ENCODE results near the gene PIGN. TPM values are rescaled to one million over a fixed set of nuclear protein-coding genes. Genes with fewer than 3 reads are reported as not detected.

PIGN gene
- total RNA-seq, 1 experiment from 2014 or later: 30.9 TPM

- Histone ChIP-seq H4K20me1 (ENCODE audit: control insufficient read depth, insufficient read depth, insufficient read length) (no peaks in the 10 kb centered on the region), H4K8ac (replicated peaks; ENCODE audit: insufficient read length, low read depth, low read length) (no peak overlapping the region), H3K79me1 (ENCODE audit: insufficient read depth, low read depth, low read length, poor library complexity, severe bottlenecking) (no peaks in the 10 kb centered on the region), H3K9me3 (ENCODE audit: control insufficient read depth, low read depth, low read length) (no peaks in the 10 kb centered on the region), H3K4ac (ENCODE audit: low read depth, low read length) (no peak overlapping the region), H2BK15ac (ENCODE audit: low read depth, low read length) (no peak overlapping the region), H3K56ac (ENCODE audit: insufficient read length, low read depth, low read length) (no peak overlapping the region), H3K23me2 (ENCODE audit: insufficient read length, low read depth, low read length, poor library complexity, severe bottlenecking) (no peaks in the 10 kb centered on the region), H2BK12ac (ENCODE audit: insufficient read length, low read depth, low read length) (no peak overlapping the region), H3T11ph (ENCODE audit: low read length) (no peak overlapping the region), H3K23ac (ENCODE audit: insufficient read length, low read depth, low read length) (no peak overlapping the region), H4K91ac (ENCODE audit: insufficient read length, low read depth, low read length) (no peak overlapping the region), H4K5ac (ENCODE audit: insufficient read length, low read depth, low read length) (no peak overlapping the region), H3K14ac (ENCODE audit: insufficient read depth, low read length) (no peak overlapping the region), H2AFZ (ENCODE audit: low read length) (no peak overlapping the region), H3K9ac (ENCODE audit: extremely low read depth, insufficient read length, low read length) (no peak overlapping the region), H3K4me2 (ENCODE audit: insufficient read depth, insufficient read length, low read length) (no peak overlapping the region), H3K27me3 (ENCODE audit: insufficient read depth, low read length) (no peaks in the 10 kb centered on the region), H2BK5ac (ENCODE audit: insufficient read length, low read length) (no peak overlapping the region), H2BK120ac (ENCODE audit: low read depth, low read length, poor library complexity, severe bottlenecking) (no peak overlapping the region), H3K18ac (ENCODE audit: insufficient read length, low read depth, low read length) (no peak overlapping the region), H3K79me2 (ENCODE audit: insufficient read depth, low read length) (no peaks in the 10 kb centered on the region), H2AK5ac (ENCODE audit: insufficient read length, low read length) (no peak overlapping the region), H3K27ac (ENCODE audit: insufficient read length, low read depth, low read length) (no peak overlapping the region), H3K4me1 (ENCODE audit: insufficient read depth, low read length) (no peaks in the 10 kb centered on the region), H2BK20ac (ENCODE audit: low read depth, low read length, poor library complexity, severe bottlenecking) (no peak overlapping the region)
- Mint-ChIP-seq H3K4me1 (peaks cover 0 to 6% of the 10 kb centered on the region in 2 experiments; a peak in 2 of 4 replicates), H3K27me3 (ENCODE audit: low read depth) (no peaks in the 10 kb centered on the region), H3K4me3 (no peak overlapping the region), H3K9me3 (no peaks in the 10 kb centered on the region), H3K27ac (no peak overlapping the region), H3K36me3 (ENCODE audit: insufficient read depth in 1 of 3, low read depth in 3 of 3) (no peaks in the 10 kb centered on the region)
- DNase-seq: no peak
- no peak for TF ChIP-seq CTCF (conservative IDR thresholded peaks at IDR 0.05)
- no CpG with 5 or more reads among the region's 3 CpGs for WGBS (ENCODE audit: extremely low coverage, insufficient read length, low lambda C conversion rate)
Measured at GRCh38 chr18:61991201-61991600, 195.7 kb downstream of the PIGN start.

Other genes starting within 250 kb of the PIGN start
- gene RELCH, start 199 bp upstream of the PIGN start, total RNA-seq (2021): 32.3 and 36.2 TPM in 2 replicates
- 7.8 and 8.1 TPM in 2 replicates for gene TNFRSF11A, start 138.3 kb upstream of the PIGN start, total RNA-seq (2021)

Data from H9 (cell line).